K562 (cell line): ENCODE results near the gene FLT1. TPM values are rescaled to one million over a fixed set of nuclear protein-coding genes. Genes with fewer than 3 reads are reported as not detected.

Experiments used
- ATAC-seq: fragments of 200-7000 bp; cut with Tn5 transposase; 3 replicates; pipeline ENCODE4 v1.9.1; 2020; ENCODE audit warnings: moderate library complexity
- BruUV-seq: library from RNA; stranded (reverse); fragments of 400-500 nt; replicated peaks from 2 replicates; lab custom pipeline; 2021; lab: Mats Ljungman, UMichigan
- CTCF ChIA-PET: fragments of 300-600 bp; formaldehyde crosslinking; extraction: SDS; loops from one replicate; lab custom pipeline; 2021; ENCODE audit warnings: low intra/inter-chr PET ratio; lab: Yijun Ruan, JAX
- POLR2A ChIA-PET: fragments of 300-600, 350-650 bp; sonication (Branson Sonifier 250); formaldehyde crosslinking; extraction: SDS; loops from one replicate; lab custom pipeline; 2021; ENCODE audit warnings: antibody characterized with exemption, inconsistent platforms; lab: Yijun Ruan, JAX
- DNase-seq, 4 experiments: peaks; one replicate each; pipeline versions ENCODE4 v3.0.0 to v3.0.0-alpha.2; 2011 to 2018; ENCODE audit warnings: low spot score in 3 of 4, mixed read lengths in 3 of 4; ENCODE audit errors: extremely low read depth in 1 of 4
- FAIRE-seq: peaks from 2 replicates; lab custom pipeline; 2011; peaks lifted over from hg19 to GRCh38; lab: Jason Lieb, UNC
- H2AFZ ChIP-seq: 2 replicates; pipeline ENCODE4 v1.6.0; 2011; ENCODE audit warnings: low read depth, low read length, control low read depth, inconsistent platforms
- H3K27ac ChIP-seq: fragments of 200-600 bp; 3 replicates; pipeline ENCODE4 v1.8.0; 2011; ENCODE audit warnings: low read depth, mild to moderate bottlenecking, control low read depth, inconsistent platforms, low read length, moderate library complexity, mixed read lengths; ENCODE audit errors: extremely low read depth
- H3K27me3 ChIP-seq, 2 experiments: fragments of 300-600 bp in 1 of 2; 2 replicates in 1 of 2; 3 replicates in 1 of 2; pipeline versions ENCODE4 v1.6.0 to v1.8.0; 2011; ENCODE audit warnings: inconsistent platforms in 2 of 2, low read length in 2 of 2, mild to moderate bottlenecking in 1 of 2, mixed read lengths in 1 of 2, moderate library complexity in 1 of 2; ENCODE audit not compliant: control insufficient read depth in 2 of 2, insufficient read depth in 2 of 2
- H3K36me3 ChIP-seq: fragments of 300-600 bp; 3 replicates; pipeline ENCODE4 v1.8.0; 2011; ENCODE audit warnings: mild to moderate bottlenecking, low read length, inconsistent platforms; ENCODE audit not compliant: control insufficient read depth, insufficient read depth
- H3K4me1 ChIP-seq, 2 experiments: fragments of 200-600 bp in 1 of 2; replicated peaks in 1 of 2; 2 replicates in 1 of 2; 3 replicates in 1 of 2; pipeline versions ENCODE4 v1.5.1 to v1.8.0; 2011; ENCODE audit warnings: inconsistent platforms in 2 of 2, low read length in 2 of 2, mild to moderate bottlenecking in 1 of 2, mixed read lengths in 1 of 2, moderate library complexity in 1 of 2; ENCODE audit not compliant: control insufficient read depth in 2 of 2, insufficient read depth in 2 of 2
- H3K4me2 ChIP-seq: 2 replicates; pipeline ENCODE4 v1.6.1; 2011; ENCODE audit warnings: low read length, control low read depth, inconsistent platforms, mixed read lengths; ENCODE audit not compliant: insufficient read depth
- H3K4me3 ChIP-seq: fragments of 200-600 bp; sonication (generic), shearing (Covaris generic); 2 replicates; pipeline ENCODE4 v1.5.1; 2016; ENCODE audit warnings: control low read depth, inconsistent platforms
- H3K79me2 ChIP-seq: fragments of 200-600 bp; 3 replicates; pipeline ENCODE4 v1.8.0; 2011; ENCODE audit warnings: low read length, inconsistent platforms; ENCODE audit not compliant: control insufficient read depth, insufficient read depth
- H3K9ac ChIP-seq, 2 experiments: 2 replicates each; pipeline versions ENCODE4 v1.6.0 to v1.6.1; 2011; ENCODE audit warnings: low read depth in 2 of 2, low read length in 2 of 2, control low read depth in 1 of 2, inconsistent platforms in 1 of 2, mild to moderate bottlenecking in 1 of 2, mixed read lengths in 1 of 2; ENCODE audit not compliant: insufficient read depth in 1 of 2
- H3K9me1 ChIP-seq: one replicate; pipeline ENCODE4 v1.6.0; 2011; ENCODE audit warnings: inconsistent platforms, mild to moderate bottlenecking, low read length, moderate library complexity; ENCODE audit not compliant: control insufficient read depth, insufficient read depth
- H3K9me3 ChIP-seq: replicated peaks from 2 replicates; pipeline ENCODE4 v1.5.1; 2011; ENCODE audit warnings: low read depth, low read length, inconsistent platforms; ENCODE audit not compliant: control insufficient read depth, insufficient read depth
- H4K20me1 ChIP-seq: replicated peaks from 2 replicates; pipeline ENCODE4 v1.6.1; 2011; ENCODE audit warnings: low read length, inconsistent platforms, mixed read lengths; ENCODE audit not compliant: control insufficient read depth, insufficient read depth
- ADNP ChIP-seq: fragments of 200-800 bp; sonication (Bioruptor generic); IDR thresholded peaks from 2 replicates; pipeline ENCODE4 v1.6.1; 2016; ENCODE audit warnings: missing genetic modification characterization, missing compliant biosample characterization
- BRD4 ChIP-seq: fragments of 200-600 bp; sonication (generic); IDR thresholded peaks from 2 replicates; pipeline ENCODE4 v1.6.1; 2017; ENCODE audit warnings: inconsistent platforms
- HEY1 ChIP-seq: fragments of 250-450 bp; sonication (Bioruptor Pico); IDR thresholded peaks from 2 replicates; pipeline ENCODE4 v1.5.0; 2020; ENCODE audit warnings: mild to moderate bottlenecking, moderate library complexity, borderline replicate concordance
- HOXB6 ChIP-seq: fragments of 250-450 bp; sonication (Bioruptor Pico); IDR thresholded peaks from 2 replicates; pipeline ENCODE4 v1.5.1; 2022; ENCODE audit warnings: mild to moderate bottlenecking, borderline replicate concordance
- KDM2B ChIP-seq: fragments of 250-450 bp; sonication (Bioruptor Pico); IDR thresholded peaks from 2 replicates; pipeline ENCODE4 v1.8.0; 2021; ENCODE audit warnings: mild to moderate bottlenecking, moderate library complexity
- NUFIP1 ChIP-seq: fragments of 450-650 bp; IDR thresholded peaks from 2 replicates; pipeline ENCODE4 v1.6.1; 2018; ENCODE audit not compliant: partially characterized antibody
- PKNOX1 ChIP-seq: fragments of 450-650 bp; IDR thresholded peaks from 2 replicates; pipeline ENCODE4 v1.6.1; 2016
- THAP12 ChIP-seq: fragments of 250-450 bp; sonication (Bioruptor Pico); IDR thresholded peaks from 2 replicates; pipeline ENCODE4 v1.9.0; 2021; ENCODE audit warnings: mild to moderate bottlenecking, inconsistent platforms
- ZNF395 ChIP-seq: fragments of 200-800 bp; sonication (Bioruptor generic); IDR thresholded peaks from 2 replicates; pipeline ENCODE4 v1.6.1; 2017; ENCODE audit warnings: missing genetic modification characterization, missing compliant biosample characterization
- WGBS: fragments of 100-300 bp; shearing (Covaris generic); methylation state at CpG from one replicate; pipeline ENCODE4 v1.1.6; 2016; ENCODE audit warnings: low coverage, mixed read lengths; ENCODE audit not compliant: insufficient coverage; ENCODE audit errors: missing lambda C conversion rate; 5-methylcytosine and 5-hydroxymethylcytosine counted together
- in situ Hi-C: fragments of 300-500 bp; cut with MboI; formaldehyde crosslinking; loops from 4 replicates; pipeline ENCODE4 v1.15.0; 2018; ENCODE audit warnings: inconsistent platforms, mixed read lengths
- intact Hi-C: fragments of 100-400 bp; cut with micrococcal nuclease; formaldehyde crosslinking; loops from 2 replicates; pipeline ENCODE4 v1.14.2; 2022
- polyA plus RNA-seq, 8 experiments: library from polyadenylated mRNA; depleted of rRNA in 4 of 8; stranded (reverse) in 5 of 8; unstranded in 3 of 8; fragments of >200 nt; fragmentation: Nextera tagmentation in 2 of 8; fragmentation: Illumina TruSeq in 1 of 8; extraction: Ambion mirVana in 2 of 8; extraction: Trizol in 1 of 8; gene quantifications; 2 replicates each; pipeline versions ENCODE4 v1.2.1 to v1.2.3, GENCODE V29; 2011 to 2014; ENCODE audit warnings: inconsistent platforms in 1 of 8, missing spikeins in 1 of 8
- total RNA-seq, 7 experiments: library from RNA; depleted of rRNA in 6 of 7; stranded (reverse); fragments of >200 nt in 6 of 7; fragmentation: Illumina TruSeq in 2 of 7; extraction: Trizol in 2 of 7; gene quantifications; 2 replicates each; pipeline versions ENCODE4 v1.2.1 to v1.2.3, GENCODE V29; 2011 to 2021; ENCODE audit warnings: low replicate concordance in 1 of 7

The FLT1 gene
- total and polyA plus RNA-seq, 9 of the 15 experiments (the other 6 are each of a cell fraction or from before 2014, with no cell fraction given) = 0.01 to 2.0 (median 0.22) TPM

- Histone ChIP-seq H3K4me2 (peak overlapping the region; percentile 4; the same call in 1 of the 2 replicates), H3K27ac (peak overlapping the region; percentile 74), H3K27me3 (no peaks in the 10 kb centered on the region), H3K9me3 (no peaks in the 10 kb centered on the region), H3K9ac (peak overlapping the region in 1 of 2 experiments; percentile 35; a peak in 1 of 4 replicates), H3K4me3 (no peak overlapping the region), H3K4me1 (peaks cover 10 to 41% of the 10 kb centered on the region in 2 experiments; a peak in 4 of 5 replicates), H3K36me3 (no peaks in the 10 kb centered on the region), H3K9me1 (no peaks in the 10 kb centered on the region), H2AFZ (peak overlapping the region; percentile 64), H4K20me1 (no peaks in the 10 kb centered on the region), H3K79me2 (no peaks in the 10 kb centered on the region)
- ChIA-PET CTCF (no interaction called here), POLR2A (interaction anchor here (2.2 kb wide), 1 partner anchor 18 kb away, joined by 5 read pairs; no protein-coding TSS in a partner anchor)
- no peak for FAIRE-seq
- intact Hi-C loops = loop anchor here (5.0 to 10.0 kb wide), 3 partner anchors 48 to 225 kb away; no protein-coding TSS in a partner anchor
- TF ChIP-seq HEY1 (CRISPR knock-in tag) = no peak
- TF ChIP-seq ZNF395 (CRISPR knock-in tag) = 0 out of 2 replicates have a peak, but pooled peaks have one; percentile 8
- in situ Hi-C loops = no loop called here
- DNase-seq = no peak
- ATAC-seq = no peak
- no TSS peak for BruUV-seq
These were observed 85.3 kb downstream of the FLT1 start for GRCh38 chr13:28409648-28410047.

GRCh38 chr13:28408863-28409262 is 86.1 kb downstream of the FLT1 start:
- BruUV-seq = no TSS peak
- Histone ChIP-seq H3K36me3 (no peaks in the 10 kb centered on the region), H3K9me3 (no peaks in the 10 kb centered on the region), H2AFZ (peak overlapping the region; percentile 64), H3K4me3 (no peak overlapping the region), H3K4me1 (peaks cover 10 to 41% of the 10 kb centered on the region in 2 experiments; a peak in 4 of 5 replicates), H3K27ac (peak overlapping the region; percentile 74), H3K9me1 (no peaks in the 10 kb centered on the region), H3K27me3 (no peaks in the 10 kb centered on the region), H3K9ac (peak overlapping the region in 1 of 2 experiments; percentile 35; a peak in 2 of 4 replicates), H4K20me1 (no peaks in the 10 kb centered on the region), H3K4me2 (peak overlapping the region; percentile 2; the same call in 1 of the 2 replicates), H3K79me2 (no peaks in the 10 kb centered on the region)
- DNase-seq = peak in 1 of 4 experiments; percentile 23
- intact Hi-C loops = loop anchor here (5.0 to 10.0 kb wide), 3 partner anchors 48 to 226 kb away; no protein-coding TSS in a partner anchor
- in situ Hi-C loops = no loop called here
- FAIRE-seq = no peak
- ChIA-PET CTCF (no interaction called here), POLR2A (interaction anchor here (0.5 to 2.2 kb wide), 7 partner anchors 10 to 1431 kb away, joined by 3 to 5 read pairs (median 3); no protein-coding TSS in a partner anchor)
- peak; percentile 7 for ATAC-seq
- WGBS = 0% methylated on average over 1 of the region's 1 CpG
- no peak for TF ChIP-seq NUFIP1
- TF ChIP-seq THAP12 (CRISPR knock-in tag) = no peak
- TF ChIP-seq PKNOX1 = no peak
- no peak for TF ChIP-seq KDM2B (CRISPR knock-in tag)
- TF ChIP-seq BRD4 = no peak
- no peak for TF ChIP-seq HOXB6 (CRISPR knock-in tag)
- 0 out of 2 replicates have a peak, but pooled peaks have one; percentile 28 for TF ChIP-seq ADNP (tag)
